GM19240 (cell line): ENCODE results near the gene CPTP.

ENCODE experiments used
- DNase-seq: peaks from one replicate; pipeline ENCODE4 v3.0.0; 2011; ENCODE audit warnings: low spot score; ENCODE audit not compliant: insufficient read length

The CPTP gene

GRCh38 chr1:1334835-1335234, 10.2 kb downstream of the CPTP start:
- DNase-seq: no peak

- DNase-seq: no peak
Observed at GRCh38 chr1:1335283-1335682, 10.7 kb downstream of the CPTP start.

GRCh38 chr1:1335792-1336248, 11.2 kb downstream of the CPTP start:
- DNase-seq: no peak

- DNase-seq: no peak
Observed at GRCh38 chr1:1336446-1336845, 11.8 kb downstream of the CPTP start.

GRCh38 chr1:1336931-1337792, 12.6 kb downstream of the CPTP start:
- no peak for DNase-seq

GRCh38 chr1:1337793-1338147, 13.2 kb downstream of the CPTP start:
- DNase-seq: no peak

- no peak for DNase-seq
Observed at GRCh38 chr1:1338278-1338677, 13.7 kb downstream of the CPTP start.

GRCh38 chr1:1340185-1340584, 15.6 kb downstream of the CPTP start:
- no peak for DNase-seq

- no peak for DNase-seq
Observed at GRCh38 chr1:1340791-1341548, 16.4 kb downstream of the CPTP start.

GRCh38 chr1:1341549-1342021, 17.0 kb downstream of the CPTP start:
- no peak for DNase-seq

- no peak for DNase-seq
Observed at GRCh38 chr1:1342061-1342562, 17.5 kb downstream of the CPTP start.

- no peak for DNase-seq
Observed at GRCh38 chr1:1342584-1343115, 18.0 kb downstream of the CPTP start.

- no peak for DNase-seq
Observed at GRCh38 chr1:1343811-1344421, 19.3 kb downstream of the CPTP start.

- DNase-seq: no peak
Observed at GRCh38 chr1:1344655-1345361, 20.2 kb downstream of the CPTP start.

- DNase-seq: no peak
Observed at GRCh38 chr1:1345384-1345783, 20.8 kb downstream of the CPTP start.

GRCh38 chr1:1345860-1346500, 21.4 kb downstream of the CPTP start:
- DNase-seq: no peak

- DNase-seq: no peak
Observed at GRCh38 chr1:1346501-1346890, 21.9 kb downstream of the CPTP start.

GRCh38 chr1:1347026-1347595, 22.5 kb downstream of the CPTP start:
- no peak for DNase-seq

- no peak for DNase-seq
Observed at GRCh38 chr1:1347663-1348419, 23.2 kb downstream of the CPTP start.
